Heart right ventricle (tissue), 16 donors: Measurements from ENCODE around the gene MID1IP1. TPM values are rescaled to one million over a fixed set of nuclear protein-coding genes. Genes with fewer than 3 reads are reported as not detected.

Source experiments
- ATAC-seq, 8 donors: fragments of 200-7000 bp; cut with Tn5 transposase; one replicate each; pipeline ENCODE4 v1.9.1; 2020; ENCODE audit warnings: mild to moderate bottlenecking in 8 of 8, moderate library complexity in 8 of 8, moderate number of reproducible peaks in 1 of 8
- DNase-seq, 2 donors: peaks; one replicate each; pipeline ENCODE4 v3.0.0-alpha.2; 2020
- H3K27ac ChIP-seq, 10 donors: fragments of 200-600 bp; sonication (generic) in 2 of 10; one replicate each; pipeline versions ENCODE4 v1.5.0 to v1.8.0; 2020 to 2022; ENCODE audit warnings: mild to moderate bottlenecking in 3 of 10
- H3K27me3 ChIP-seq, 7 donors: fragments of 200-600 bp; one replicate each; pipeline ENCODE4 v1.8.0; 2021 to 2022; ENCODE audit warnings: mild to moderate bottlenecking in 2 of 7
- H3K36me3 ChIP-seq, 9 donors: fragments of 200-600 bp; sonication (generic) in 1 of 9; one replicate each; pipeline versions ENCODE4 v1.5.0 to v1.8.0; 2020 to 2022; ENCODE audit warnings: mild to moderate bottlenecking in 2 of 9
- H3K4me1 ChIP-seq, 9 donors: fragments of 200-600 bp; sonication (generic) in 1 of 9; one replicate each; pipeline versions ENCODE4 v1.5.0 to v1.8.0; 2020 to 2022; ENCODE audit warnings: mild to moderate bottlenecking in 4 of 9
- H3K4me3 ChIP-seq, 10 donors: fragments of 200-600 bp; sonication (generic) in 2 of 10; one replicate each; pipeline versions ENCODE4 v1.5.0 to v1.8.0; 2020 to 2022; ENCODE audit warnings: mild to moderate bottlenecking in 7 of 10, moderate library complexity in 2 of 10
- H3K9me3 ChIP-seq, 11 donors: fragments of 200-600 bp in 10 of 11; sonication (generic) in 2 of 11; one replicate each; pipeline versions ENCODE4 v1.5.0 to v1.8.0; 2013 to 2022; ENCODE audit warnings: mild to moderate bottlenecking in 2 of 11, control low read depth in 1 of 11, moderate library complexity in 1 of 11
- WGBS, 2 donors: extraction: QIAGEN DNeasy Blood & Tissue Kit; methylation state at CpG; one replicate each; pipeline ENCODE4 v1.1.7; 2013; ENCODE audit warnings: inconsistent platforms in 1 of 2; 5-methylcytosine and 5-hydroxymethylcytosine counted together
- intact Hi-C, 10 donors: fragments of 100-400 bp; cut with DNase I; formaldehyde crosslinking; loops; one replicate each; pipeline versions ENCODE4 v1.11.1 to v1.14.2; 2022
- polyA plus RNA-seq, 2 donors: library from polyadenylated mRNA; stranded (reverse); fragments of 200-250 nt; gene quantifications; one replicate each; pipeline ENCODE4 v1.2.3, GENCODE V29; 2013
- total RNA-seq, 10 donors: library from RNA; stranded (reverse); fragmentation: NEBNext Ultra II Directional in 3 of 10; extraction: Animal tissue kit (Norgen Biotek cat#: 25700) in 3 of 10; gene quantifications; one replicate each; pipeline versions ENCODE4 v1.2.1 to v1.2.4, GENCODE V29; 2021 to 2023
- TF ChIP-seq, protein P1 (sequence below), 9 donors: fragments of 200-600 bp; sonication (generic) in 2 of 9; IDR thresholded peaks; one replicate each; pipeline versions ENCODE4 v1.5.0 to v1.8.0; 2021 to 2022; ENCODE audit warnings: antibody characterized with exemption in 9 of 9, mild to moderate bottlenecking in 5 of 9, moderate library complexity in 1 of 9
- donor health status: Arrhythmogenic right ventricular cardiomyopathy.
- donor health status: ischemic (EF 13 %, LVEDD 7.1; RV severe dilation, severe dysfunction).
- donor health status: healthy with polysubstance abuse.
- donor health status: DM: no; HTN: yes; CAD: no.
- donor health status: DM: no; HTN: no; CAD: no.
- donor health status: ischemic (EF 25% LVEDD 6.9; RV normal size, moderate dysfunction).
- donor health status: ischemic (EF 25% LVEDD 5.7; RV mildly dilated, moderate dysfunction).
- donor health status: healthy.
- donor health status: DM: yes; HTN: yes; CAD: no.
- donor health status: Ischemic cardiomyopathy.
- donor health status: ischemic (EF 35%, LVEDD 5.7; RV mildly dilated, moderate dysfunction).
- donor health status: nonischemic (EF 11% LVEDD 7.7; RV severe dilation, severe dysfunction).
- donor health status: DM: yes; HTN: yes; CAD: no.
- donor health status: PGD.
- donor health status: ischemic (EF 29% LVEDD 5.4; RV normal size, mild dysfunction).
- donor health status: nonischemic (EF 23%, LVEDD 6.1; RV moderate dilation, normal function).

MID1IP1 gene
- total and polyA plus RNA-seq, 12 donors, result 15.2 to 171 (median 26.9) TPM

DNA sequence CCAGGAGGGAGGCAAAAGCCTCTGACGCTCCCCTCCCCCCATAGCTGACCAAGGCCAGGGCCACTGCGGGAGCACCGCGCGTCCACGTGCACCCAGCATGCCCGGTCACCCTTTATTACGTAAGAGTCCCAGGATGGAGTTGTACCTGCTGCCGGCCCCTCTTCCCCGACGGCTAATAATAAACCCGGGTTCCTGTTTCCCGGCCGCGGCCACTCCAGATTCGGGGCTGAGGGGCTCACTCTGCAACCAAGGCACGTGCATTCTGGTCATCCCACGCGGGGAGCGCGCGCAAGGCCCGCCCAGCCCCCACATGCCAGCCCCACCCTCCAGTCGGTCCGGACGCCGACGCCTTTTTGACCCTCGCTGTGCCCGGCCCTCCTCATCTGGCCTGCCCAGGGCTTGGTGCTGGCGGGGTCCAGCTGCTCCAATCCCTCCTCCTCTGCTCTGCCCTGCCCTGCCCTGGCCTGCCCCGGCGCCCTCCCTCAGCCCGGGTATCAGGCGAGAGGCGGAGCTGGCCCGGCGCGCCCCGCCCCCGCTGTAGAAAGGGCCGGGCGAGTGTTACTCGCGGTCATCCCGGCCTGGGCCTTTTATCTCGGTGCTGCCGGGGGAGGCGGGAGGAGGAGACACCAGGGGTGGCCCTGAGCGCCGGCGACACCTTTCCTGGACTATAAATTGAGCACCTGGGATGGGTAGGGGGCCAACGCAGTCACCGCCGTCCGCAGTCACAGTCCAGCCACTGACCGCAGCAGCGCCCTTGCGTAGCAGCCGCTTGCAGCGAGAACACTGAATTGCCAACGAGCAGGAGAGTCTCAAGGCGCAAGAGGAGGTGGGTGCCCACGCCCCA, 2.6 kb downstream of the MID1IP1 start:
- DNase-seq (peak; percentile 77 to 86), ATAC-seq (peak; percentile 81 to 94 (median 84))
- peak overlapping the region; percentile 63 to 77 (median 70) for H3K4me3 ChIP-seq
- no peaks in the 10 kb centered on the region for H3K9me3 ChIP-seq
- H3K4me1 ChIP-seq, result peaks cover 0 to 47% (median 26%) of the 10 kb centered on the region in 9 donors
- no peaks in the 10 kb centered on the region for H3K27me3 ChIP-seq
- WGBS, 2 donors, result 0% methylated on average over 42 to 60 of the region's 64 CpGs
- TF ChIP-seq, protein P1, sequence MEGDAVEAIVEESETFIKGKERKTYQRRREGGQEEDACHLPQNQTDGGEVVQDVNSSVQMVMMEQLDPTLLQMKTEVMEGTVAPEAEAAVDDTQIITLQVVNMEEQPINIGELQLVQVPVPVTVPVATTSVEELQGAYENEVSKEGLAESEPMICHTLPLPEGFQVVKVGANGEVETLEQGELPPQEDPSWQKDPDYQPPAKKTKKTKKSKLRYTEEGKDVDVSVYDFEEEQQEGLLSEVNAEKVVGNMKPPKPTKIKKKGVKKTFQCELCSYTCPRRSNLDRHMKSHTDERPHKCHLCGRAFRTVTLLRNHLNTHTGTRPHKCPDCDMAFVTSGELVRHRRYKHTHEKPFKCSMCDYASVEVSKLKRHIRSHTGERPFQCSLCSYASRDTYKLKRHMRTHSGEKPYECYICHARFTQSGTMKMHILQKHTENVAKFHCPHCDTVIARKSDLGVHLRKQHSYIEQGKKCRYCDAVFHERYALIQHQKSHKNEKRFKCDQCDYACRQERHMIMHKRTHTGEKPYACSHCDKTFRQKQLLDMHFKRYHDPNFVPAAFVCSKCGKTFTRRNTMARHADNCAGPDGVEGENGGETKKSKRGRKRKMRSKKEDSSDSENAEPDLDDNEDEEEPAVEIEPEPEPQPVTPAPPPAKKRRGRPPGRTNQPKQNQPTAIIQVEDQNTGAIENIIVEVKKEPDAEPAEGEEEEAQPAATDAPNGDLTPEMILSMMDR (IDR thresholded peaks at IDR 0.05), result no peak
- H3K27ac ChIP-seq, result peak overlapping the region; percentile 89 to 96 (median 95)
- no peaks in the 10 kb centered on the region for H3K36me3 ChIP-seq
- intact Hi-C loops, result loop anchor here in 7 of 10 donors (5.0 to 10.0 kb wide), 5 partner anchors 63 to 341 kb away; no protein-coding TSS in a partner anchor

DNA sequence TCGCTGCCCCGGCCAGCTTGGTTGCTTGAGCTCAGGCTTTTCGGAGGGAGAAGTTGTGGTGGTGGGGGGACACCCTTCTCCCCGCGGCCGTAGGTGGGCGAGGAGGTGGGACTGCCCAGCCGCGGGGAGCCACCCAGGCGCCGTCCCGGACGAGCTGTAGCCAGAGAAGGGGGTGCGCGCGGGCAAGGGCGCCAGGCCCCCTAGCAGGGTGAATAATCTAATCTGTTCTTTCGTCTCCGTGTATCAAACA, 3.1 kb downstream of the MID1IP1 start:
- no peaks in the 10 kb centered on the region for H3K27me3 ChIP-seq
- H3K36me3 ChIP-seq, result no peaks in the 10 kb centered on the region
- TF ChIP-seq, protein P1 (IDR thresholded peaks at IDR 0.05), result no peak
- peaks cover 0 to 47% (median 26%) of the 10 kb centered on the region in 9 donors for H3K4me1 ChIP-seq
- peak in 7 of 8 donors; percentile 1 to 15 (median 4) for ATAC-seq
- peak overlapping the region; percentile 89 to 96 (median 95) for H3K27ac ChIP-seq
- intact Hi-C loops, result loop anchor here in 7 of 10 donors (5.0 to 10.0 kb wide), 5 partner anchors 63 to 340 kb away; no protein-coding TSS in a partner anchor
- WGBS, 2 donors, result 0 to 1% methylated on average over 9 to 19 of the region's 19 CpGs
- H3K9me3 ChIP-seq, result no peaks in the 10 kb centered on the region
- DNase-seq, result no peak
- peak overlapping the region; percentile 63 to 77 (median 70) for H3K4me3 ChIP-seq

GRCh38 chrX:38804682-38805431, 3.6 kb downstream of the MID1IP1 start:
- no peaks in the 10 kb centered on the region for H3K27me3 ChIP-seq
- WGBS, 2 donors, result 0 to 1% methylated on average over 46 to 66 of the region's 66 CpGs
- peak; percentile 20 to 45 for DNase-seq
- peak; percentile 3 to 46 (median 6) for ATAC-seq
- TF ChIP-seq, protein P1 (IDR thresholded peaks at IDR 0.05), result no peak
- no peaks in the 10 kb centered on the region for H3K36me3 ChIP-seq
- intact Hi-C loops, result loop anchor here in 7 of 10 donors (5.0 to 10.0 kb wide), 5 partner anchors 62 to 340 kb away; no protein-coding TSS in a partner anchor
- H3K4me3 ChIP-seq, result peak overlapping the region; percentile 63 to 77 (median 70)
- H3K27ac ChIP-seq, result peak overlapping the region; percentile 89 to 96 (median 95)
- H3K9me3 ChIP-seq, result no peaks in the 10 kb centered on the region
- H3K4me1 ChIP-seq, result peaks cover 0 to 47% (median 26%) of the 10 kb centered on the region in 9 donors
